Erythroblast (primary cell): ENCODE measurements around the gene BAD.

Experiments used
- GATA1 ChIP-seq: IDR thresholded peaks from 2 replicates; pipeline ENCODE4 v1.6.1; 2011; ENCODE audit warnings: low read depth, mild to moderate bottlenecking, control low read depth, low read length, moderate library complexity
- POLR2A ChIP-seq: IDR thresholded peaks from 2 replicates; pipeline ENCODE4 v1.6.1; 2011; ENCODE audit warnings: mild to moderate bottlenecking, low read length

GRCh38 chr11:64245401-64245796 is 39.1 kb downstream of the BAD start:
- TF ChIP-seq POLR2A (no peak), GATA1 (no peak)
